HCT116 (cell line): ENCODE results near the gene TSG101. TPM values are rescaled to one million over a fixed set of nuclear protein-coding genes. Genes with fewer than 3 reads are reported as not detected.

Source experiments
- ATAC-seq: fragments of 200-7000 bp; cut with Tn5 transposase; 2 replicates; pipeline ENCODE4 v1.9.1; 2020; ENCODE audit warnings: mild to moderate bottlenecking, moderate library complexity
- BruUV-seq: library from RNA; stranded (reverse); fragments of 400-500 nt; replicated peaks from 2 replicates; lab custom pipeline; 2021; lab: Mats Ljungman, UMichigan
- CTCF ChIA-PET: fragments of 300-600 bp; sonication (Branson Sonifier 250); formaldehyde crosslinking; loops from one replicate; lab custom pipeline; 2021; ENCODE audit warnings: antibody characterized with exemption; lab: Charles Lee
- POLR2A ChIA-PET: fragments of 300-600, 350-600 bp; sonication (Branson Sonifier 250); formaldehyde crosslinking; loops from one replicate; lab custom pipeline; 2021; ENCODE audit warnings: antibody characterized with exemption; lab: Charles Lee
- RAD21 ChIA-PET, 2 experiments: fragments of 300-600 bp; sonication (Branson Sonifier 250); formaldehyde crosslinking; loops; one replicate each; lab custom pipeline; 2023; ENCODE audit warnings: low total read pairs in 2 of 2; ENCODE audit not compliant: uncharacterized antibody in 2 of 2, unreplicated experiment in 2 of 2, low non-redundant PET in 1 of 2; lab: Charles Lee
- DNase-seq: peaks from one replicate; pipeline ENCODE4 v3.0.0-alpha.2; 2010; ENCODE audit warnings: low read depth, low spot score
- H2AFZ ChIP-seq: fragments of 200-600 bp; shearing (Covaris generic), sonication (generic); 2 replicates; pipeline ENCODE4 v1.6.1; 2017; ENCODE audit warnings: low read depth, mixed run types, mixed read lengths, antibody characterized with exemption, low read length; ENCODE audit not compliant: poor library complexity, severe bottlenecking
- H3K27ac ChIP-seq: 2 replicates; pipeline ENCODE4 v1.5.1; 2012; ENCODE audit warnings: low read depth, low read length
- H3K27me3 ChIP-seq: fragments of 200-600 bp; sonication (generic); 2 replicates; pipeline ENCODE4 v1.6.1; 2016; ENCODE audit warnings: mixed run types, low read length, mixed read lengths; ENCODE audit not compliant: insufficient read depth
- H3K36me3 ChIP-seq, 2 experiments: fragments of 200-500 bp in 1 of 2; fragments of 200-600 bp in 1 of 2; sonication (Bioruptor generic) in 1 of 2; sonication (generic) in 1 of 2; 2 replicates each; pipeline versions ENCODE4 v1.5.1 to v1.6.1; 2014 to 2016; ENCODE audit warnings: low read length in 2 of 2, inconsistent platforms in 1 of 2, mixed read lengths in 1 of 2, mixed run types in 1 of 2; ENCODE audit not compliant: insufficient read depth in 2 of 2, control insufficient read depth in 1 of 2
- H3K4me1 ChIP-seq, 2 experiments: fragments of 200-600 bp in 1 of 2; sonication (generic) in 1 of 2; 2 replicates each; pipeline versions ENCODE4 v1.5.1 to v1.6.1; 2012 to 2017; ENCODE audit warnings: low read length in 2 of 2, inconsistent platforms in 1 of 2, mild to moderate bottlenecking in 1 of 2, mixed read lengths in 1 of 2, mixed run types in 1 of 2, moderate library complexity in 1 of 2; ENCODE audit not compliant: insufficient read depth in 2 of 2, control insufficient read depth in 1 of 2
- H3K4me2 ChIP-seq: fragments of 200-600 bp; sonication (generic); 2 replicates; pipeline ENCODE4 v1.6.1; 2017; ENCODE audit warnings: mixed run types, low read length, mixed read lengths
- H3K4me3 ChIP-seq, 2 experiments: fragments of 200-600 bp in 1 of 2; sonication (generic) in 1 of 2; replicated peaks in 1 of 2; 2 replicates each; pipeline ENCODE4 v1.5.1; 2011 to 2016; ENCODE audit warnings: low read length in 2 of 2, control low read depth in 1 of 2, low read depth in 1 of 2, mild to moderate bottlenecking in 1 of 2, mixed read lengths in 1 of 2, mixed run types in 1 of 2
- H3K79me2 ChIP-seq: fragments of 200-600 bp; sonication (generic); 2 replicates; pipeline ENCODE4 v1.6.1; 2017; ENCODE audit warnings: mild to moderate bottlenecking, mixed run types, low read length, moderate library complexity, mixed read lengths; ENCODE audit not compliant: insufficient read depth
- H3K9ac ChIP-seq: fragments of 200-600 bp; sonication (generic); 2 replicates; pipeline ENCODE4 v1.6.1; 2016; ENCODE audit warnings: low read length, mixed read lengths
- H3K9me2 ChIP-seq: fragments of 200-600 bp; sonication (generic), shearing (Covaris generic); 2 replicates; pipeline ENCODE4 v1.6.1; 2017; ENCODE audit warnings: mixed run types, mild to moderate bottlenecking, moderate library complexity; ENCODE audit not compliant: insufficient read depth
- H3K9me3 ChIP-seq, 2 experiments: fragments of 200-500 bp in 1 of 2; fragments of 200-600 bp in 1 of 2; sonication (Bioruptor generic) in 1 of 2; sonication (generic) in 1 of 2; 2 replicates each; pipeline ENCODE4 v1.6.1; 2014 to 2017; ENCODE audit warnings: low read length in 2 of 2, mixed read lengths in 2 of 2, inconsistent platforms in 1 of 2, low read depth in 1 of 2, mild to moderate bottlenecking in 1 of 2, mixed run types in 1 of 2, moderate library complexity in 1 of 2; ENCODE audit not compliant: control insufficient read depth in 1 of 2, insufficient read depth in 1 of 2
- H4K20me1 ChIP-seq: fragments of 200-600 bp; sonication (generic), shearing (Covaris generic); 2 replicates; pipeline ENCODE4 v1.6.1; 2017; ENCODE audit warnings: mixed run types, mild to moderate bottlenecking, moderate library complexity; ENCODE audit not compliant: insufficient read depth
- ATF3 ChIP-seq: IDR thresholded peaks from 2 replicates; pipeline ENCODE4 v1.6.1; 2012
- CBX3 ChIP-seq: IDR thresholded peaks from 2 replicates; pipeline ENCODE4 v1.6.1; 2012; ENCODE audit warnings: low read depth
- CEBPB ChIP-seq: IDR thresholded peaks from 2 replicates; pipeline ENCODE4 v1.6.1; 2012; ENCODE audit warnings: low read depth
- EGR1 ChIP-seq: IDR thresholded peaks from 2 replicates; pipeline ENCODE4 v1.6.1; 2012; ENCODE audit warnings: low read depth
- SIN3A ChIP-seq: IDR thresholded peaks from 2 replicates; pipeline ENCODE4 v1.6.1; 2012; ENCODE audit warnings: low read depth
- SRF ChIP-seq: IDR thresholded peaks from 2 replicates; pipeline ENCODE4 v1.6.1; 2012; ENCODE audit warnings: low read depth
- ZBTB33 ChIP-seq: IDR thresholded peaks from 2 replicates; pipeline ENCODE4 v1.6.1; 2011; ENCODE audit warnings: mild to moderate bottlenecking, low read length, moderate library complexity; ENCODE audit not compliant: insufficient replicate concordance; ENCODE audit errors: extremely low read depth
- intact Hi-C: fragments of 100-400 bp; cut with micrococcal nuclease; formaldehyde crosslinking; loops from 2 replicates; pipeline ENCODE4 v1.10.0; 2022
- total RNA-seq: library from RNA; stranded (reverse); gene quantifications from one replicate; pipeline ENCODE4 v1.2.1, GENCODE V29; 2021; ENCODE audit not compliant: unreplicated experiment

The TSG101 gene
- total RNA-seq, 1 experiment from 2014 or later: 61.9 TPM

- TF ChIP-seq ZBTB33: no peak
- no peak for TF ChIP-seq SIN3A
- no peak for TF ChIP-seq EGR1
- TF ChIP-seq CEBPB: no peak
- no peaks in the 10 kb centered on the region for H3K9me2 ChIP-seq
- H3K27ac ChIP-seq: no peak overlapping the region
- H2AFZ ChIP-seq: no peak overlapping the region
- intact Hi-C loops: no loop called here
- ChIA-PET POLR2A (interaction anchor here (0.6 kb wide), 1 partner anchor 43 kb away, joined by 3 read pairs; no protein-coding TSS in a partner anchor), CTCF (no interaction called here), RAD21 (no interaction called here)
- H3K36me3 ChIP-seq: 0 out of 4 replicates have a peak, but pooled peaks cover 0 to 2% of the 10 kb centered on the region in 2 experiments
- peaks cover 0 to 6% of the 10 kb centered on the region in 2 experiments; a peak in 1 of 4 replicates for H3K4me1 ChIP-seq
- ATAC-seq (no peak), DNase-seq (no peak)
- no peak overlapping the region for H3K4me2 ChIP-seq
- no TSS peak for BruUV-seq
- H3K4me3 ChIP-seq: no peak overlapping the region
- H3K27me3 ChIP-seq: no peaks in the 10 kb centered on the region
- no peaks in the 10 kb centered on the region for H3K9me3 ChIP-seq
- H3K79me2 ChIP-seq: no peaks in the 10 kb centered on the region
- H4K20me1 ChIP-seq: no peaks in the 10 kb centered on the region
- H3K9ac ChIP-seq: no peak overlapping the region
Observed at GRCh38 chr11:18490319-18490718, 36.4 kb downstream of the TSG101 start.

GRCh38 chr11:18485913-18486528 lies 40.7 kb downstream of the TSG101 start:
- DNase-seq: no peak
- Histone ChIP-seq H3K79me2 (no peaks in the 10 kb centered on the region), H3K9me2 (no peaks in the 10 kb centered on the region), H2AFZ (no peak overlapping the region), H3K4me3 (no peak overlapping the region), H4K20me1 (no peaks in the 10 kb centered on the region), H3K36me3 (peaks cover 0 to 7% of the 10 kb centered on the region in 2 experiments; a peak in 1 of 4 replicates), H3K9ac (no peak overlapping the region), H3K27me3 (no peaks in the 10 kb centered on the region), H3K4me2 (no peak overlapping the region), H3K9me3 (no peaks in the 10 kb centered on the region), H3K4me1 (no peaks in the 10 kb centered on the region), H3K27ac (no peak overlapping the region)
- ATAC-seq: no peak
- intact Hi-C loops: no loop called here
- TF ChIP-seq ZBTB33: no peak
- TF ChIP-seq ATF3: no peak
- TF ChIP-seq CBX3: no peak
- TF ChIP-seq SRF: no peak
- CTCF ChIA-PET: no interaction called here
- BruUV-seq: no TSS peak
- POLR2A ChIA-PET: no interaction called here
- RAD21 ChIA-PET: no interaction called here
